GM21825 (cell line): Measurements from ENCODE around the gene SYMPK.

Source experiments
- ATAC-seq: cut with Tn5 transposase; IDR thresholded peaks from one replicate; pipeline ENCODE4 v1.9.1; 2021; ENCODE audit warnings: mild to moderate bottlenecking, moderate library complexity; ENCODE audit not compliant: unreplicated experiment

Gene SYMPK

DNA sequence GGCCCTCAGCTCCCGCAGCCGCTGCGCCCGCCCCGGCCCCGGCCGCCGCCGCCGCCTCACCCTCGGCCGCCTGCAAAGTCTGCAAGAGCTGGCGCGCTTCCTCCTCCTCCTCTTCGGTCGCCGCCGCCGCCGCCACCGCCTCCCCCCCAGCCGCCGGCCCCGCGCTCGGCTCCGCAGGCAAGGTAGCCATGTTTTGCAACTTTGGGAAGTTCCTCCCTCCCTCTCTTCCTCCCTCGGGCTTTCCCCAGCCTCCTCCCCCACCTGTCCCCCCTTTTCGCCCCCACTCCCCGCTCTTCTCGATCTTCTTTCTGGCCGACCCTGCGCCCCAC, 94.3 kb downstream of the SYMPK start:
- ATAC-seq = no peak

DNA sequence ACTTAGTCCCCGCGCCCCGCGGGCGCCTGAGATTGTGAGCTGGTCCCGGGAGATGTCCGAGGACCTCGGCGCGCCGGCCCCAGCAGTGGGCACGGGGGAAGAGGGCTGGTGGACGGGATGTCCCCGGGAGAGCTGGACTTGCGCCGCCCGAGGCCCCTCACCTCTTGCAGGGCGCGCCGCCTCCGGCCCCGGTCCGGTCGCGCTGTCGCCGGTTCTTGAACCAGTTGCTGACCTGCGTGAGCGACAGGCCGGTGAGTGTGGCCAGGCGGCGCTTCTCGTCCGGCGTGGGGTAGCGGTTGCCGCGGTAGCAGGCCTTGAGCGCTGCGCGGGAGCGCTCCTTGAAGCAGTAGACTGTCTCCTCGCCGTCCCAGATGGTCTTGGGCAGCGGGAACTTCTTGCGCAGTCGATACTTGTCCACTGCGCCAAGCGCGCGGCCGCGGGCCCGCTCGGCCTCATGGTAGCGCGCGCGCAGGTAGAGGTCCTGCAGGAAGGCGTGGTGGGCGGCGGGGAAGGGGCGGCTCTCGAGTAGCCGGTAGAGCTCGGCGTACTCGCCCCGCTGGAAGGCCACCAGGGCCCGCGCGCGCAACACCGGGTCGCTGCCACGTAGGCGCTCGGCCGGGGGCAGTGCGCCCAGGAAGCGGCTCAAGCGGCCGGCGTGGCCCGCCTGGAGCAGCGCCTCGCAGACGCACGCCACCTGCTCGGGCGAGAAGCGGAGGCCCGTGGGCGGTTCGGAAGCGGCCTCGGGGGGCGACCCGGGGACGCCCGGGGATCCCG, 94.9 kb downstream of the SYMPK start:
- ATAC-seq = no peak

DNA sequence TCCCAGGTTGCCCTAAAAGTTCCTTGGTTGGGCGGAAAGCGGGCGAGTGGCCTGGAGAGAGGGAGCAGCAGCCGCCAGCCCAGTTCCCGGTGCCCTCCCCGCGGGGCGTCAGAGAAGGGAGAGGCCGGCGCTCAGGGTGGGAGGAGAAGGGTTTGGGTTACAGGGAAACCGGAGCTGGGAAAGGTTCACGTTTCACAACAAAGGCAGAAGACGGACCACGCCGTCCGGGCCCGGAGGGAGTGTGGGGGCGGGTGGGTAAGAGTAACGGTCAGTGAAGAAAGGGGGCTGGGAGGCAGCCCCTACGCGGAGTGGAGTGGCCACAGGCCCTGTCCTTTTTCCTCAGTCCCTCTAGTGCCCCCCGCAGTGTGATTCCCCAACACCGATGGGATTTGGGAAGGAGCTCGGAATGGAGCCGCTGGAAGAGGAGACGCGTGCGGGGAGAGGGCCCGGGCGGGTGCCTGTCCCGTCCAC, 95.5 kb downstream of the SYMPK start:
- ATAC-seq = no peak

DNA sequence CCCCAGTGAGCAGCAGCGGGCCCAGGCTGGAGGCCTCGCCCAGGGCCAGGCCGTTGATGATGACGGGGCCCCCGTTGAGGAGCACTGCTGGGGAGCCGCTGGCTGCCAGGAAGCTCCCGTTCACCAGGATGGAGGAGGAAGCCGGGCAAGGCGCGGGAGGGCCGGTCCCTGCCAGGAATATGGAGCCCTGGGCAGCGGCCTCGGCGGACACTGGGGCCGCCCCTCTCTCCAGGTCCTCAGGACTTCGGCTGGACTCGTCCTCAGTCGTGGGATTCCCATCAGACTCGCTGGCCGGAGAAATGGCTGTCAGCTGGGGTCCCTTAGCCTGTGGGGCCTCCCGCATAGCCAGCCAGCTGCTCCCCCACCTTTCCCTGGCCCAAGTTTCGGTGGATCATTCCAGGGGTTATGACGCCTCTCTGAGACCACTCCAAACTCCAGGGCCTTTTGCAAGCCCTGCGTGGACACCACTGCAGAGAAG, 96.0 kb downstream of the SYMPK start:
- no peak for ATAC-seq

GRCh38 chr19:45766296-45766868, 96.6 kb downstream of the SYMPK start:
- ATAC-seq = no peak

DNA sequence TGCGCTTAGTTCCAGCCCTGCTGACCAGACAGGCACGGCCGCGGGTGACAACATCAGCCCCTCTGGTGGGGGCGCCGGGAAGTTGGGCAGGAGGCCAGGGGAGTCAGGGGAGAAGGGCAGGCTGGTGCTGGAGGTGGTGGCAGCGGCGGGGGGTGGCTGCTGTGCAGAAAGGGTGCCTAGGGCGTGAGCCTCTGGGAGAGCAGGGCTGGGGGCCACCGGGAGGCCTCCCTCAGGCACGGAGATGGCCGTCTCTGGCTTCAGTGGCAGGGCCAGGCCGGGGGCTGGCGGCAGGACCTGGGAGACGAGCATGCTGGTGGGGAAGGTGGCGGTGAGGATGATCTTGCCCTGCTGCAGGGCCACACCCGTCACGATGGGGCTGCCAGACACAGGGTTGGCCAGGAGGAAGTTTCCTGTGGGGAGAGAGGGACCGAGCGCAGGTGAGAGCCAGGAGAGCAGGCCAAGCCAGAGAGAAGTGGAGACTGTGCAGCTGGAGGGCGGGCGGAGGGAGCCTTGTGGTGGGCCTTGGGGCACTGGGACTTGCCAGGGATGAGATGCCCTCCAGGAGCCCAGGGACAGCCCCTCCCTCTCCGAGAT, 97.1 kb downstream of the SYMPK start:
- ATAC-seq = no peak
